CD4-positive, CD25-positive, alpha-beta regulatory T cell (primary cell): ENCODE results near the gene SFRP2. TPM values are rescaled to one million over a fixed set of nuclear protein-coding genes. Genes with fewer than 3 reads are reported as not detected.

Experiments used
- ATAC-seq, 2 donors: fragments of 150-1000 bp; cut with Tn5 transposase; one replicate each; pipeline ENCODE4 v1.10.0; 2021; ENCODE audit warnings: low read depth in 2 of 2, moderate number of reproducible peaks in 2 of 2, moderate library complexity in 1 of 2
- DNase-seq, 3 donors: peaks; one replicate each; pipeline versions ENCODE4 v3.0.0 to v3.0.0-alpha.2; 2012 to 2022; ENCODE audit warnings: mixed read lengths in 1 of 3
- H3K27ac ChIP-seq: one replicate; pipeline ENCODE4 v1.7.0; 2013; ENCODE audit warnings: mild to moderate bottlenecking, low read length; ENCODE audit not compliant: insufficient read depth, poor library complexity, severe bottlenecking
- H3K27me3 ChIP-seq: one replicate; pipeline ENCODE4 v1.7.0; 2013; ENCODE audit warnings: low read length; ENCODE audit not compliant: control insufficient read depth, insufficient read depth
- H3K36me3 ChIP-seq: one replicate; pipeline ENCODE4 v1.7.0; 2013; ENCODE audit warnings: mild to moderate bottlenecking, low read length, moderate library complexity; ENCODE audit not compliant: control insufficient read depth, insufficient read depth
- H3K4me1 ChIP-seq: 2 replicates; pipeline ENCODE4 v1.7.0; 2013; ENCODE audit warnings: mild to moderate bottlenecking, low read length; ENCODE audit not compliant: insufficient read depth, control insufficient read depth, poor library complexity, severe bottlenecking
- H3K4me3 ChIP-seq: one replicate; pipeline ENCODE4 v1.7.0; 2013; ENCODE audit warnings: low read depth, mild to moderate bottlenecking, low read length, moderate library complexity
- H3K9me3 ChIP-seq, 2 experiments: 1 replicate in 1 of 2; 2 replicates in 1 of 2; pipeline ENCODE4 v1.7.0; 2013; ENCODE audit warnings: low read length in 2 of 2, mild to moderate bottlenecking in 1 of 2, moderate library complexity in 1 of 2; ENCODE audit not compliant: control insufficient read depth in 2 of 2
- H3K27ac Mint-ChIP-seq, 3 donors: one replicate each; pipeline ENCODE4 v1.8.0; 2020 to 2022; ENCODE audit warnings: mild to moderate bottlenecking in 3 of 3, mixed read lengths in 3 of 3, moderate library complexity in 2 of 3
- H3K27me3 Mint-ChIP-seq: one replicate; pipeline ENCODE4 v1.8.0; 2022; ENCODE audit warnings: mild to moderate bottlenecking, mixed read lengths
- H3K36me3 Mint-ChIP-seq: one replicate; pipeline ENCODE4 v1.8.0; 2020; ENCODE audit warnings: mixed read lengths
- H3K4me1 Mint-ChIP-seq, 4 donors: one replicate each; pipeline ENCODE4 v1.8.0; 2020 to 2022; ENCODE audit warnings: mixed read lengths in 4 of 4, mild to moderate bottlenecking in 1 of 4
- H3K4me3 Mint-ChIP-seq, 4 donors: one replicate each; pipeline ENCODE4 v1.8.0; 2020 to 2022; ENCODE audit warnings: mild to moderate bottlenecking in 4 of 4, mixed read lengths in 4 of 4, moderate library complexity in 3 of 4
- H3K9me3 Mint-ChIP-seq, 7 donors: one replicate each; pipeline ENCODE4 v1.8.0; 2020 to 2022; ENCODE audit warnings: mixed read lengths in 7 of 7, mild to moderate bottlenecking in 3 of 7, moderate library complexity in 2 of 7
- polyA plus RNA-seq, 4 donors: library from polyadenylated mRNA; unstranded; fragments of 300-500 nt; fragmentation: Illumina TruSeq; gene quantifications; one replicate each; pipeline ENCODE4 v1.2.3, GENCODE V29; 2021
- total RNA-seq: library from RNA; stranded (reverse); gene quantifications from one replicate; pipeline ENCODE4 v1.2.3, GENCODE V29; 2022

The SFRP2 gene
- total and polyA plus RNA-seq, 5 donors from 2014 or later, result not detected

- DNase-seq (no peak), ATAC-seq (no peak)
- Histone ChIP-seq H3K4me3 (no peak overlapping the region), H3K4me1 (no peaks in the 10 kb centered on the region), H3K27ac (no peak overlapping the region), H3K36me3 (no peaks in the 10 kb centered on the region), H3K9me3 (no peaks in the 10 kb centered on the region), H3K27me3 (no peaks in the 10 kb centered on the region)
- peaks cover 0 to 5% (median 2%) of the 10 kb centered on the region in 7 donors for H3K9me3 Mint-ChIP-seq
- no peak overlapping the region for H3K4me3 Mint-ChIP-seq
- no peaks in the 10 kb centered on the region for H3K36me3 Mint-ChIP-seq
- peaks cover 30% of the 10 kb centered on the region for H3K27me3 Mint-ChIP-seq
- no peaks in the 10 kb centered on the region for H3K4me1 Mint-ChIP-seq
- no peak overlapping the region for H3K27ac Mint-ChIP-seq
Measured at GRCh38 chr4:153825126-153825525, 36.2 kb upstream of the SFRP2 start.

DNA sequence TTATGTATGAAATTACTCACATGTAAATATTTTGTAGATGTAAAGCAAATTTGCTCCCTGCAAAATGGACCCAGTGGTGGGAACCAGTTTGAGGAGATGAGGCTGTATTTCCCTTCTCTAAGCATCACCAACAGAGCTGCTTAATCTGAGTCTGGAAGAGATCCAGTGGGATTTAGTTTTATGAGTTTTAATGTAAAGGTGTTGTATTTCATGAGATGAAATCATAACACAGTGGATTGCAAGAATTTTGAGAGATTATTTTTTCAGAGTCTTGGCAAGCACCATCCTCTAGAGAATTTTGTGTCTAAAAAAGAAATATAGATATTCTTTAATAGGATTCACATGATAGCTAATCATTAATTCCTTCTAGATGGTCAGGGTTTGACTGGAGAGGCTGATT, 35.6 kb upstream of the SFRP2 start:
- H3K36me3 Mint-ChIP-seq, result no peaks in the 10 kb centered on the region
- H3K4me3 Mint-ChIP-seq, result no peak overlapping the region
- H3K36me3 ChIP-seq, result no peaks in the 10 kb centered on the region
- DNase-seq, result no peak
- no peak overlapping the region for H3K27ac ChIP-seq
- no peak overlapping the region for H3K4me3 ChIP-seq
- ATAC-seq, result no peak
- no peaks in the 10 kb centered on the region for H3K9me3 ChIP-seq
- H3K27me3 ChIP-seq, result no peaks in the 10 kb centered on the region
- no peaks in the 10 kb centered on the region for H3K4me1 ChIP-seq
- H3K9me3 Mint-ChIP-seq, result peaks cover 0 to 5% (median 2%) of the 10 kb centered on the region in 7 donors
- H3K27me3 Mint-ChIP-seq, result peaks cover 27% of the 10 kb centered on the region
- H3K4me1 Mint-ChIP-seq, result no peaks in the 10 kb centered on the region
- no peak overlapping the region for H3K27ac Mint-ChIP-seq

DNA sequence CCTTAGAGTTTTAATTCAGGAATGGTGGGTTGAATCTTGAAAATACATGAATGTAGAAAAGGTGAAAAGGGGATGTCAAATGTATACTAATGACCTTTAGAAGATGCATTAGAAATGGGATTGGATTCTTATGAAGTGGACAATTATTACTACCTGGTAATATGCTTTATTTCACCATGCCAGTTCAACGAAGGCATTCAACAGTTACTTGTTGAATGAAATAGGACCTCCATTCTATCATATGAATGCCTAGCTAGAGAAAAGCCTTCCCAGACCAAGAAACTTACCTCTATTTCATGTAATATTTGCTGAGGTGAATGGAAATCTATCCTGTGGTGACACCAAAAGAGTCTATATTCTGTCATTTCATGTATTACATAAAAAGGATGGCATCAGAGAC, 34.6 kb upstream of the SFRP2 start:
- Mint-ChIP-seq H3K9me3 (peaks cover 0 to 11% (median 2%) of the 10 kb centered on the region in 7 donors), H3K4me3 (no peak overlapping the region), H3K36me3 (no peaks in the 10 kb centered on the region), H3K27ac (no peak overlapping the region), H3K27me3 (peaks cover 24% of the 10 kb centered on the region), H3K4me1 (no peaks in the 10 kb centered on the region)
- no peak overlapping the region for H3K4me3 ChIP-seq
- ATAC-seq, result no peak
- DNase-seq, result no peak
- no peaks in the 10 kb centered on the region for H3K36me3 ChIP-seq
- H3K27ac ChIP-seq, result no peak overlapping the region
- H3K27me3 ChIP-seq, result no peaks in the 10 kb centered on the region
- no peaks in the 10 kb centered on the region for H3K9me3 ChIP-seq
- no peaks in the 10 kb centered on the region for H3K4me1 ChIP-seq

GRCh38 chr4:153822316-153822715, 33.4 kb upstream of the SFRP2 start:
- no peak overlapping the region for H3K27ac Mint-ChIP-seq
- peaks cover 0 to 11% (median 2%) of the 10 kb centered on the region in 7 donors for H3K9me3 Mint-ChIP-seq
- H3K36me3 Mint-ChIP-seq, result no peaks in the 10 kb centered on the region
- no peaks in the 10 kb centered on the region for H3K36me3 ChIP-seq
- ATAC-seq (no peak), DNase-seq (no peak)
- no peak overlapping the region for H3K27ac ChIP-seq
- H3K9me3 ChIP-seq, result no peaks in the 10 kb centered on the region
- peaks cover 31% of the 10 kb centered on the region for H3K27me3 Mint-ChIP-seq
- H3K27me3 ChIP-seq, result no peaks in the 10 kb centered on the region
- no peak overlapping the region for H3K4me3 Mint-ChIP-seq
- no peaks in the 10 kb centered on the region for H3K4me1 ChIP-seq
- no peaks in the 10 kb centered on the region for H3K4me1 Mint-ChIP-seq
- H3K4me3 ChIP-seq, result no peak overlapping the region

DNA sequence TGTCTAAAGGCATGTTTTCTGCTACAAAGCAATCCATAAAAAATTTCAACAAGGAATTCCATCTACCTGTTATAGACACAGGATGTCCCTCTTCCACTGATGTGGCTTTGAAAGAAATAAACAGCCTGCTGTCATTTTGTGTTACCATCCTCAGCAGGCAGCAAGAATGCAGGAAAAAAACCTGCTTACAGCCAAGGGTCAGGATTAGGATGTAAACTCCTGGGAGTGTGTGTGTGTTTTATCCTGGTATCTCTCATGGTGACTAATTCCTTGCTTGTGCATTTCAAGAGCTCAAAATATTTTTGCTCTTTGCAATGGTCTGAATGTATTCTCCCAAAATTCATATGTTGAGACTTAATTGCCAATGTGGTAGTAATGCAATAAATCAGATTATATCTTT, 28.6 kb upstream of the SFRP2 start:
- Mint-ChIP-seq H3K9me3 (peaks cover 0 to 11% (median 0%) of the 10 kb centered on the region in 7 donors), H3K36me3 (no peaks in the 10 kb centered on the region), H3K4me1 (no peaks in the 10 kb centered on the region), H3K27ac (no peak overlapping the region), H3K4me3 (no peak overlapping the region), H3K27me3 (peaks cover 19% of the 10 kb centered on the region)
- ATAC-seq, result no peak
- Histone ChIP-seq H3K27ac (no peak overlapping the region), H3K27me3 (peaks cover 3% of the 10 kb centered on the region), H3K9me3 (no peaks in the 10 kb centered on the region), H3K4me1 (no peaks in the 10 kb centered on the region), H3K4me3 (no peak overlapping the region), H3K36me3 (no peaks in the 10 kb centered on the region)
- no peak for DNase-seq

DNA sequence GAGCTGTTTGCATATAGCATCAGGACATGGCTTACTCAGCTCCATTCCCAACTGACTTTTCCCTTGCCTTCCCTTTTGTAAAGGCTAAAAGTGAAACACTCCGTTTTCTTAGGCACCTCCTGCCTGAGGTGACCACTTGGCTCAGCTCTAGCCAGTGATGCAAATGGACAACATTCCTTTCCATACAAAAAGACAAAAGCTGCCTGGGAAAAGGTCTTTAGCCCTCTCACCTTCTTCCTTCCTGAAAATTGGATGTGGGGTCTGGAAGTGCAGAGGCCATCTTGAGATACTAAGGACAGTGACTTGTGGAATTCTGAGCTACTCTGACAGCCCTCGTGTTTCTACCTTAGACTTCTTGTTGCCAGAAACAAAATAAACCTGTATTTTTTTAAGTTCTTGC, 27.7 kb upstream of the SFRP2 start:
- DNase-seq (no peak), ATAC-seq (no peak)
- Mint-ChIP-seq H3K9me3 (peaks cover 0 to 11% (median 0%) of the 10 kb centered on the region in 7 donors), H3K27me3 (peaks cover 16% of the 10 kb centered on the region), H3K27ac (no peak overlapping the region), H3K36me3 (no peaks in the 10 kb centered on the region), H3K4me3 (no peak overlapping the region), H3K4me1 (peaks cover 0 to 2% (median 0%) of the 10 kb centered on the region in 4 donors)
- Histone ChIP-seq H3K36me3 (no peaks in the 10 kb centered on the region), H3K4me3 (no peak overlapping the region), H3K27ac (no peak overlapping the region), H3K27me3 (peaks cover 3% of the 10 kb centered on the region), H3K4me1 (no peaks in the 10 kb centered on the region), H3K9me3 (no peaks in the 10 kb centered on the region)

GRCh38 chr4:153814789-153815188, 25.9 kb upstream of the SFRP2 start:
- H3K27me3 Mint-ChIP-seq, result peaks cover 16% of the 10 kb centered on the region
- H3K27ac ChIP-seq, result no peak overlapping the region
- ATAC-seq (no peak), DNase-seq (no peak)
- no peak overlapping the region for H3K27ac Mint-ChIP-seq
- no peak overlapping the region for H3K4me3 Mint-ChIP-seq
- H3K9me3 ChIP-seq, result no peaks in the 10 kb centered on the region
- no peaks in the 10 kb centered on the region for H3K4me1 ChIP-seq
- no peak overlapping the region for H3K4me3 ChIP-seq
- H3K36me3 ChIP-seq, result no peaks in the 10 kb centered on the region
- H3K27me3 ChIP-seq, result peaks cover 3% of the 10 kb centered on the region
- peaks cover 0 to 6% (median 0%) of the 10 kb centered on the region in 7 donors for H3K9me3 Mint-ChIP-seq
- H3K4me1 Mint-ChIP-seq, result peaks cover 0 to 14% (median 2%) of the 10 kb centered on the region in 4 donors
- H3K36me3 Mint-ChIP-seq, result no peaks in the 10 kb centered on the region

DNA sequence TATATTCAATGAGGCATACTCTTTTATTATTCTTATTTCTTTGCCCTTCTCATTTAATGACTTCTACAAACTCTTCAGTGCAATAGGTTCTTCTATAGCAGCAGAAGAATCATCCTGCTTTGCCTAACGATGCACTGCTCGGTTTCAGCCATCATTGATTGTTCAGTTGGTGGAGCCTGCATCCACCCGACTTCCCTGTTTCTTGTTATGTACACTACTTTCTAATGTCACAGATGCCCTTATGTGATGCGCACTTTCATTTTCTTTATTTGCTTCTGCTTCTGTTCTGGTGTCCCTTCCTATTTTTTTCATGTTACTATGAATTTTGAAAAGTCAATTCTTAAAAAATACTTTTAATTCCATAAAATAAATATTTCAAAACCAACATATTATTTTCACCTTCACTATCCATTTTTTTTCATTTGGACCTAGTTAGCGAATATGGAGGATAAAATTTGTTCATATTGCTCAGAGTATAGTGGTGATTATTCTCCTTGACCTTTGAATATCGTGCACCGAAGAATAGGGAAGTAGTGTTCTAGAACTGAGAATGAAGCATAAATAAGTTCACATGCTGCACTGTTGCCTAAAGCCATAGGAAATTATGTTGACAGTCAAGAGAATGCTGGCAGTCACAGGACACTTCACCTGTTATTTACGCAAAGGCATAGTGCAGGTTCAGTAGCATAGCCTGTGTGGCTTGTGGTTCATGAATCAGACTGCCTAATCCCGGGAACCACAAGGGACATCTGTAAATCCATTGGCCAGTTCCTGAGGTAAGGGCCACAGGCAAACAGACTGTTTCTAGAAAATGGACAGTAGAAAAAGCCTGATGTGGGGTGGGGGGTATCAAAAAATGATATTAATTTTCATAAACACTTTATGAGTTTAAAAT, 21.3 kb upstream of the SFRP2 start:
- Histone ChIP-seq H3K27me3 (no peaks in the 10 kb centered on the region), H3K36me3 (no peaks in the 10 kb centered on the region), H3K27ac (no peak overlapping the region), H3K4me3 (no peak overlapping the region), H3K4me1 (no peaks in the 10 kb centered on the region), H3K9me3 (no peaks in the 10 kb centered on the region)
- Mint-ChIP-seq H3K4me3 (no peak overlapping the region), H3K4me1 (peaks cover 3 to 32% (median 7%) of the 10 kb centered on the region in 4 donors), H3K36me3 (no peaks in the 10 kb centered on the region), H3K27me3 (peaks cover 5% of the 10 kb centered on the region), H3K27ac (no peak overlapping the region), H3K9me3 (no peaks in the 10 kb centered on the region)
- ATAC-seq (no peak), DNase-seq (no peak)
